HepG2 (cell line): ENCODE data around the gene PTPN14. TPM values are rescaled to one million over a fixed set of nuclear protein-coding genes. Genes with fewer than 3 reads are reported as not detected.

Experiments
- ATF7-NPFF ChIP-seq: sonication (generic); formaldehyde crosslinking; IDR thresholded peaks from 2 replicates; pipeline ENCODE4 v1.8.1; 2023; ENCODE audit warnings: mild to moderate bottlenecking, low read depth, missing genetic modification reagents, moderate library complexity
- CEBPB ChIP-seq: IDR thresholded peaks from 2 replicates; pipeline ENCODE4 v1.6.1; 2011; ENCODE audit warnings: low read depth, low read length, improper control_type of control experiment, borderline replicate concordance
- DNMT3B ChIP-seq: conservative IDR thresholded peaks from 2 replicates; pipeline ENCODE4 v1.6.1; 2016; ENCODE audit warnings: missing biosample characterization, control low read depth
- EED ChIP-seq: sonication (generic); formaldehyde crosslinking; IDR thresholded peaks from 2 replicates; pipeline ENCODE4 v1.5.0; 2020; ENCODE audit warnings: mild to moderate bottlenecking, missing genetic modification reagents
- GLI4 ChIP-seq: sonication (generic); formaldehyde crosslinking; IDR thresholded peaks from 2 replicates; pipeline ENCODE4 v1.5.1; 2020; ENCODE audit warnings: missing genetic modification reagents, mild to moderate bottlenecking, moderate library complexity, borderline replicate concordance
- KDM3A ChIP-seq: IDR thresholded peaks from 2 replicates; pipeline ENCODE4 v1.6.1; 2018; ENCODE audit warnings: low read depth, missing compliant biosample characterization
- NR3C1 ChIP-seq: sonication (generic); formaldehyde crosslinking; IDR thresholded peaks from 2 replicates; pipeline ENCODE4 v1.4.0; 2020; ENCODE audit warnings: missing genetic modification reagents
- NRL ChIP-seq: sonication (generic); formaldehyde crosslinking; IDR thresholded peaks from 2 replicates; pipeline ENCODE4 v1.5.0; 2020; ENCODE audit warnings: missing genetic modification reagents, mild to moderate bottlenecking, moderate library complexity, borderline replicate concordance
- RARG ChIP-seq: sonication (generic); formaldehyde crosslinking; IDR thresholded peaks from 2 replicates; pipeline ENCODE4 v1.4.0; 2020; ENCODE audit warnings: low read depth, mild to moderate bottlenecking, missing genetic modification reagents
- REXO4 ChIP-seq: sonication (generic); formaldehyde crosslinking; IDR thresholded peaks from 2 replicates; pipeline ENCODE4 v1.8.0; 2022; ENCODE audit warnings: missing genetic modification reagents, mild to moderate bottlenecking, borderline replicate concordance
- SMAD3 ChIP-seq: sonication (generic); formaldehyde crosslinking; IDR thresholded peaks from 2 replicates; pipeline ENCODE4 v1.4.0; 2020; ENCODE audit warnings: missing genetic modification reagents
- TOE1 ChIP-seq: sonication (generic); formaldehyde crosslinking; IDR thresholded peaks from 2 replicates; pipeline ENCODE4 v1.4.0; 2020; ENCODE audit warnings: mild to moderate bottlenecking, missing genetic modification reagents
- ZBTB8A ChIP-seq: sonication (generic); formaldehyde crosslinking; IDR thresholded peaks from 2 replicates; pipeline ENCODE4 v1.4.0; 2020; ENCODE audit warnings: mild to moderate bottlenecking, low read depth, missing genetic modification reagents, borderline replicate concordance
- ZFP1 ChIP-seq: IDR thresholded peaks from 2 replicates; pipeline ENCODE4 v1.6.1; 2016
- ZNF12 ChIP-seq: sonication (generic); formaldehyde crosslinking; IDR thresholded peaks from 2 replicates; pipeline ENCODE4 v1.5.0; 2020; ENCODE audit warnings: missing genetic modification reagents
- ZNF224 ChIP-seq: sonication (generic); formaldehyde crosslinking; IDR thresholded peaks from 2 replicates; pipeline ENCODE4 v1.5.0; 2020; ENCODE audit warnings: mild to moderate bottlenecking, missing genetic modification reagents
- ZNF484 ChIP-seq: sonication (generic); formaldehyde crosslinking; IDR thresholded peaks from 2 replicates; pipeline ENCODE4 v1.5.1; 2020; ENCODE audit warnings: mild to moderate bottlenecking, low read depth, missing genetic modification reagents, borderline replicate concordance
- ZNF570 ChIP-seq: sonication (generic); formaldehyde crosslinking; IDR thresholded peaks from 2 replicates; pipeline ENCODE4 v1.4.0; 2020; ENCODE audit warnings: mild to moderate bottlenecking, missing genetic modification reagents, borderline replicate concordance
- ZNF644 ChIP-seq: IDR thresholded peaks from 2 replicates; pipeline ENCODE4 v1.6.1; 2016; ENCODE audit warnings: low read depth
- polyA plus RNA-seq, 8 experiments: library from polyadenylated mRNA; depleted of rRNA in 3 of 8; stranded (reverse) in 7 of 8; unstranded in 1 of 8; fragments of >200 nt; fragmentation: Illumina TruSeq in 4 of 8; extraction: Trizol in 4 of 8; gene quantifications; 2 replicates each; pipeline versions ENCODE4 v1.2.1 to v1.2.3, GENCODE V29; 2011 to 2016; ENCODE audit warnings: low read depth in 4 of 8, missing spikeins in 1 of 8, mixed read lengths in 1 of 8; ENCODE audit not compliant: insufficient read depth in 1 of 8
- total RNA-seq, 5 experiments: library from RNA; depleted of rRNA; stranded (reverse); fragments of >200 nt; fragmentation: Illumina TruSeq; extraction: Trizol; gene quantifications; 2 replicates each; pipeline ENCODE4 v1.2.3, GENCODE V29; 2016; ENCODE audit warnings: low read depth in 1 of 5
- TF ChIP-seq, protein P1 (sequence below): sonication (generic); formaldehyde crosslinking; IDR thresholded peaks from 2 replicates; pipeline ENCODE4 v1.5.1; 2020; ENCODE audit warnings: mild to moderate bottlenecking, moderate library complexity, missing genetic modification reagents
- TF ChIP-seq, protein P2 (sequence below): IDR thresholded peaks from 2 replicates; pipeline ENCODE4 v1.6.1; 2016
- TF ChIP-seq, protein P3 (sequence below): IDR thresholded peaks from 2 replicates; pipeline ENCODE4 v1.6.1; 2012; ENCODE audit warnings: low read length, improper control_type of control experiment
- TF ChIP-seq, protein P4 (sequence below): sonication (generic); formaldehyde crosslinking; IDR thresholded peaks from 2 replicates; pipeline ENCODE4 v1.4.0; 2020; ENCODE audit warnings: missing genetic modification reagents

The PTPN14 gene
- total and polyA plus RNA-seq, 2 of the 13 experiments (the other 11 are each of a cell fraction or from before 2014, with no cell fraction given): 3.9 to 4.7 TPM

DNA sequence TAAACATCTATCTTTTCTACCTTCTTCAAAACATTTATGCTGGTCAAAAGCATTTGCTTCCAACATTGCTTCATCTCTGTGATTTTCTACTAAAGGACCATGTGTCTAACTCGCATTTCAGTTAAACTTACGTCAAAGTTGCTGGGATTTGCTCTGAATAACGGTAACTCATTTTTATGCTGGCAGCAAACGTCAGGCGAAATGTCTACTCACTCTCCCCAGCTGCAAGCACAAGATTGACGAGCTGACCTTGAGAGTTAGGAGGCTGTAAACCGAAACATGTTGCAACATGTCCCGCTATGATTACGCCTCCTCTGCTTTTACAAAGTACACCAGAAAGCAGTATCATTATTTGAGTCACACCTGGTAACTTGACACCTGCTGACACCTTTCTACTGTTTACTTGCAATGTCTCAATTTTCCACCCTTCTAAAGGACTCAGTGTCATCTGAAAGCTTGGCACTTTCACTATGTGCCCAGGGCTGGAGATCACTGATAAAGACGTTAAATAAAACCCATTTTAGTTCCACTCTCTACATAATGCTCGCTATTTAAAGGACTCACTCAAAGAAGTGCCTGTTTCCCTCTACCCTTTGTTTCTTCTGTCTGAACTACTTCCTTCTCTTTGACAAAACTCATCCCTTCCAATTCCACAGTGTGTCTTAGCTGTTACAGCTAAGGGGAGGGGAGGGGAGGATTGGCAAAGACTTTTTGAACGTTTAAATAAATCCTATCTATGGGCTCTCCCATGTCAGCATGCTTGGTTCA is 111.9 kb downstream of the PTPN14 start (continued):
- TF ChIP-seq, protein P1, sequence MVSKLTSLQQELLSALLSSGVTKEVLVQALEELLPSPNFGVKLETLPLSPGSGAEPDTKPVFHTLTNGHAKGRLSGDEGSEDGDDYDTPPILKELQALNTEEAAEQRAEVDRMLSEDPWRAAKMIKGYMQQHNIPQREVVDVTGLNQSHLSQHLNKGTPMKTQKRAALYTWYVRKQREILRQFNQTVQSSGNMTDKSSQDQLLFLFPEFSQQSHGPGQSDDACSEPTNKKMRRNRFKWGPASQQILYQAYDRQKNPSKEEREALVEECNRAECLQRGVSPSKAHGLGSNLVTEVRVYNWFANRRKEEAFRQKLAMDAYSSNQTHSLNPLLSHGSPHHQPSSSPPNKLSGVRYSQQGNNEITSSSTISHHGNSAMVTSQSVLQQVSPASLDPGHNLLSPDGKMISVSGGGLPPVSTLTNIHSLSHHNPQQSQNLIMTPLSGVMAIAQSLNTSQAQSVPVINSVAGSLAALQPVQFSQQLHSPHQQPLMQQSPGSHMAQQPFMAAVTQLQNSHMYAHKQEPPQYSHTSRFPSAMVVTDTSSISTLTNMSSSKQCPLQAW (CRISPR knock-in tag): peak; percentile 53; the same call in 1 of the 2 replicates
- TF ChIP-seq ZNF12 (no peak), REXO4 (no peak), NR3C1 (no peak), ZFP1 (CRISPR knock-in tag) (no peak), ZNF644 (CRISPR knock-in tag) (peak; percentile 44; the same call in 1 of the 2 replicates), KDM3A (no peak), CEBPB (peak; percentile 98), ZNF484 (no peak), RARG (CRISPR knock-in tag) (no peak), DNMT3B (CRISPR knock-in tag) (no peak), ZNF224 (CRISPR knock-in tag) (no peak), GLI4 (CRISPR knock-in tag) (no peak), ZBTB8A (CRISPR knock-in tag) (no peak), SMAD3 (CRISPR knock-in tag) (peak; percentile 64; the same call in 1 of the 2 replicates), ZNF570 (CRISPR knock-in tag) (no peak), EED (CRISPR knock-in tag) (no peak), TOE1 (CRISPR knock-in tag) (no peak), ATF7-NPFF (CRISPR knock-in tag) (no peak), NRL (no peak)
- TF ChIP-seq, protein P2, sequence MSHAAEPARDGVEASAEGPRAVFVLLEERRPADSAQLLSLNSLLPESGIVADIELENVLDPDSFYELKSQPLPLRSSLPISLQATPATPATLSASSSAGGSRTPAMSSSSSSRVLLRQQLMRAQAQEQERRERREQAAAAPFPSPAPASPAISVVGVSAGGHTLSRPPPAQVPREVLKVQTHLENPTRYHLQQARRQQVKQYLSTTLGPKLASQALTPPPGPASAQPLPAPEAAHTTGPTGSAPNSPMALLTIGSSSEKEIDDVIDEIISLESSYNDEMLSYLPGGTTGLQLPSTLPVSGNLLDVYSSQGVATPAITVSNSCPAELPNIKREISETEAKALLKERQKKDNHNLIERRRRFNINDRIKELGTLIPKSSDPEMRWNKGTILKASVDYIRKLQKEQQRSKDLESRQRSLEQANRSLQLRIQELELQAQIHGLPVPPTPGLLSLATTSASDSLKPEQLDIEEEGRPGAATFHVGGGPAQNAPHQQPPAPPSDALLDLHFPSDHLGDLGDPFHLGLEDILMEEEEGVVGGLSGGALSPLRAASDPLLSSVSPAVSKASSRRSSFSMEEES (CRISPR knock-in tag): peak; percentile 65
- TF ChIP-seq, protein P3, sequence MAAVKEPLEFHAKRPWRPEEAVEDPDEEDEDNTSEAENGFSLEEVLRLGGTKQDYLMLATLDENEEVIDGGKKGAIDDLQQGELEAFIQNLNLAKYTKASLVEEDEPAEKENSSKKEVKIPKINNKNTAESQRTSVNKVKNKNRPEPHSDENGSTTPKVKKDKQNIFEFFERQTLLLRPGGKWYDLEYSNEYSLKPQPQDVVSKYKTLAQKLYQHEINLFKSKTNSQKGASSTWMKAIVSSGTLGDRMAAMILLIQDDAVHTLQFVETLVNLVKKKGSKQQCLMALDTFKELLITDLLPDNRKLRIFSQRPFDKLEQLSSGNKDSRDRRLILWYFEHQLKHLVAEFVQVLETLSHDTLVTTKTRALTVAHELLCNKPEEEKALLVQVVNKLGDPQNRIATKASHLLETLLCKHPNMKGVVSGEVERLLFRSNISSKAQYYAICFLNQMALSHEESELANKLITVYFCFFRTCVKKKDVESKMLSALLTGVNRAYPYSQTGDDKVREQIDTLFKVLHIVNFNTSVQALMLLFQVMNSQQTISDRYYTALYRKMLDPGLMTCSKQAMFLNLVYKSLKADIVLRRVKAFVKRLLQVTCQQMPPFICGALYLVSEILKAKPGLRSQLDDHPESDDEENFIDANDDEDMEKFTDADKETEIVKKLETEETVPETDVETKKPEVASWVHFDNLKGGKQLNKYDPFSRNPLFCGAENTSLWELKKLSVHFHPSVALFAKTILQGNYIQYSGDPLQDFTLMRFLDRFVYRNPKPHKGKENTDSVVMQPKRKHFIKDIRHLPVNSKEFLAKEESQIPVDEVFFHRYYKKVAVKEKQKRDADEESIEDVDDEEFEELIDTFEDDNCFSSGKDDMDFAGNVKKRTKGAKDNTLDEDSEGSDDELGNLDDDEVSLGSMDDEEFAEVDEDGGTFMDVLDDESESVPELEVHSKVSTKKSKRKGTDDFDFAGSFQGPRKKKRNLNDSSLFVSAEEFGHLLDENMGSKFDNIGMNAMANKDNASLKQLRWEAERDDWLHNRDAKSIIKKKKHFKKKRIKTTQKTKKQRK: no peak
- TF ChIP-seq, protein P4, sequence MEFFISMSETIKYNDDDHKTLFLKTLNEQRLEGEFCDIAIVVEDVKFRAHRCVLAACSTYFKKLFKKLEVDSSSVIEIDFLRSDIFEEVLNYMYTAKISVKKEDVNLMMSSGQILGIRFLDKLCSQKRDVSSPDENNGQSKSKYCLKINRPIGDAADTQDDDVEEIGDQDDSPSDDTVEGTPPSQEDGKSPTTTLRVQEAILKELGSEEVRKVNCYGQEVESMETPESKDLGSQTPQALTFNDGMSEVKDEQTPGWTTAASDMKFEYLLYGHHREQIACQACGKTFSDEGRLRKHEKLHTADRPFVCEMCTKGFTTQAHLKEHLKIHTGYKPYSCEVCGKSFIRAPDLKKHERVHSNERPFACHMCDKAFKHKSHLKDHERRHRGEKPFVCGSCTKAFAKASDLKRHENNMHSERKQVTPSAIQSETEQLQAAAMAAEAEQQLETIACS (CRISPR knock-in tag): no peak
